HepG2 (cell line): ENCODE results near the gene NRSN2. TPM values are rescaled to one million over a fixed set of nuclear protein-coding genes. Genes with fewer than 3 reads are reported as not detected.
A peak's percentile ranks its signal among the peaks of the same experiment; 100 is the strongest.

Experiments used
- ADNP ChIP-seq: sonication (generic); formaldehyde crosslinking; IDR thresholded peaks from 2 replicates; pipeline ENCODE4 v1.4.0; 2020; ENCODE audit warnings: missing genetic modification reagents
- BRCA1 ChIP-seq: sonication (generic); formaldehyde crosslinking; IDR thresholded peaks from 2 replicates; pipeline ENCODE4 v1.4.0; 2020; ENCODE audit warnings: missing genetic modification reagents
- DMAP1 ChIP-seq: IDR thresholded peaks from 2 replicates; pipeline ENCODE4 v1.6.1; 2016
- DNMT1 ChIP-seq: sonication (generic); formaldehyde crosslinking; IDR thresholded peaks from 2 replicates; pipeline ENCODE4 v1.5.1; 2020; ENCODE audit warnings: mild to moderate bottlenecking, missing genetic modification reagents
- FOXA1 ChIP-seq, 2 experiments: fragments of 450-650 bp in 1 of 2; sonication (generic) in 1 of 2; formaldehyde crosslinking in 1 of 2; IDR thresholded peaks; 2 replicates each; pipeline versions ENCODE4 v1.4.0 to v1.6.1; 2016 to 2020; ENCODE audit warnings: missing genetic modification reagents in 1 of 2
- GATA4 ChIP-seq: sonication (generic); IDR thresholded peaks from 2 replicates; pipeline ENCODE4 v1.6.1; 2016; ENCODE audit warnings: antibody characterized with exemption, low read depth, borderline replicate concordance
- KAT7 ChIP-seq: IDR thresholded peaks from 2 replicates; pipeline ENCODE4 v1.6.1; 2018; ENCODE audit warnings: borderline replicate concordance, missing compliant biosample characterization
- TSC22D2 ChIP-seq: sonication (generic); formaldehyde crosslinking; IDR thresholded peaks from 2 replicates; pipeline ENCODE4 v1.5.1; 2020; ENCODE audit warnings: missing genetic modification reagents, mild to moderate bottlenecking, borderline replicate concordance
- UBTF ChIP-seq: sonication (generic); formaldehyde crosslinking; IDR thresholded peaks from 2 replicates; pipeline ENCODE4 v1.4.0; 2020; ENCODE audit warnings: mild to moderate bottlenecking, missing genetic modification reagents
- ZBTB21 ChIP-seq: sonication (generic); formaldehyde crosslinking; IDR thresholded peaks from 2 replicates; pipeline ENCODE4 v1.4.0; 2020; ENCODE audit warnings: missing genetic modification reagents
- ZNF256 ChIP-seq: sonication (generic); formaldehyde crosslinking; conservative IDR thresholded peaks from 2 replicates; pipeline ENCODE4 v1.4.0; 2020; ENCODE audit warnings: missing genetic modification reagents
- ZNF260 ChIP-seq: sonication (generic); formaldehyde crosslinking; IDR thresholded peaks from 2 replicates; pipeline ENCODE4 v1.4.0; 2020; ENCODE audit warnings: missing genetic modification reagents, low read depth, mild to moderate bottlenecking, borderline replicate concordance
- ZNF550 ChIP-seq: sonication (generic); formaldehyde crosslinking; IDR thresholded peaks from 2 replicates; pipeline ENCODE4 v1.4.0; 2020; ENCODE audit warnings: mild to moderate bottlenecking, missing genetic modification reagents, borderline replicate concordance
- ZNF720 ChIP-seq: sonication (generic); formaldehyde crosslinking; IDR thresholded peaks from 2 replicates; pipeline ENCODE4 v1.4.0; 2020; ENCODE audit warnings: missing genetic modification reagents
- polyA plus RNA-seq, 8 experiments: library from polyadenylated mRNA; depleted of rRNA in 3 of 8; stranded (reverse) in 7 of 8; unstranded in 1 of 8; fragments of >200 nt; fragmentation: Illumina TruSeq in 4 of 8; extraction: Trizol in 4 of 8; gene quantifications; 2 replicates each; pipeline versions ENCODE4 v1.2.1 to v1.2.3, GENCODE V29; 2011 to 2016; ENCODE audit warnings: low read depth in 4 of 8, missing spikeins in 1 of 8, mixed read lengths in 1 of 8; ENCODE audit not compliant: insufficient read depth in 1 of 8
- total RNA-seq, 5 experiments: library from RNA; depleted of rRNA; stranded (reverse); fragments of >200 nt; fragmentation: Illumina TruSeq; extraction: Trizol; gene quantifications; 2 replicates each; pipeline ENCODE4 v1.2.3, GENCODE V29; 2016; ENCODE audit warnings: low read depth in 1 of 5
- TF ChIP-seq, protein P1 (sequence below): sonication (generic); formaldehyde crosslinking; IDR thresholded peaks from 2 replicates; pipeline ENCODE4 v1.4.0; 2020; ENCODE audit warnings: low read depth, missing genetic modification reagents
- TF ChIP-seq, protein P2 (sequence below): sonication (generic); formaldehyde crosslinking; IDR thresholded peaks from 2 replicates; pipeline ENCODE4 v1.4.0; 2020; ENCODE audit warnings: missing genetic modification reagents

NRSN2 gene
- total and polyA plus RNA-seq, 2 of the 13 experiments (the other 11 are each of a cell fraction or from before 2014, with no cell fraction given), result 32.3 to 49.4 TPM

DNA sequence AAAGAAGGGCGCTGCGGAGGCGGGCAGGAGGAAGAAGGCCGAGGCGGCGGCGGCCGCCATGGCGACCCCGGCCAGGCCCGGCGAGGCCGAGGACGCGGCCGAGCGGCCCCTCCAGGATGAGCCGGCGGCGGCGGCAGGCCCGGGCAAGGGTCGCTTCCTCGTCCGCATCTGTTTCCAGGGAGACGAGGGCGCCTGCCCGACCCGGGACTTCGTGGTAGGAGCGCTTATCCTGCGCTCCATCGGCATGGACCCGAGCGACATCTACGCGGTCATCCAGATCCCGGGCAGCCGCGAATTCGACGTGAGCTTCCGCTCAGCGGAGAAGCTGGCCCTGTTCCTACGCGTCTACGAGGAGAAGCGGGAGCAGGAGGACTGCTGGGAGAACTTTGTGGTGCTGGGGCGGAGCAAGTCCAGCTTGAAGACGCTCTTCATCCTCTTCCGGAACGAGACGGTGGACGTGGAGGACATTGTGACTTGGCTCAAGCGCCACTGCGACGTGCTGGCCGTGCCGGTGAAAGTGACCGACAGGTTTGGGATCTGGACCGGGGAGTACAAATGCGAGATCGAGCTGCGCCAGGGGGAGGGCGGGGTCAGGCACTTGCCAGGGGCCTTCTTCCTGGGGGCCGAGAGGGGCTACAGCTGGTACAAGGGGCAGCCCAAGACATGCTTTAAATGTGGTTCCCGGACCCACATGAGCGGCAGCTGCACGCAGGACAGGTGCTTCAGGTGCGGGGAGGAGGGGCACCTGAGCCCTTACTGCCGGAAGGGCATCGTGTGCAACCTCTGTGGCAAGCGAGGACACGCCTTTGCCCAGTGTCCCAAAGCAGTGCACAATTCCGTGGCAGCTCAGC is 48.8 kb upstream of the NRSN2 start (continued):
- TF ChIP-seq TSC22D2 (CRISPR knock-in tag) (peak; percentile 70; the same call in 1 of the 2 replicates), ZNF256 (CRISPR knock-in tag) (peak; percentile 38; the same call in 1 of the 2 replicates), KAT7 (peak; percentile 92; the same call in 1 of the 2 replicates), DMAP1 (CRISPR knock-in tag) (peak; percentile 29; the same call in 1 of the 2 replicates), UBTF (peak; percentile 87), GATA4 (0 out of 2 replicates have a peak, but pooled peaks have one; percentile 34), ADNP (CRISPR knock-in tag) (no peak), ZNF550 (peak; percentile 23), DNMT1 (CRISPR knock-in tag) (0 out of 2 replicates have a peak, but pooled peaks have one; percentile 16), ZNF720 (CRISPR knock-in tag) (peak; percentile 80; the same call in 1 of the 2 replicates), ZBTB21 (0 out of 2 replicates have a peak, but pooled peaks have one; percentile 17), ZNF260 (no peak), FOXA1 (IDR thresholded peaks at IDR 0.05) (no peak), FOXA1 (CRISPR knock-in tag; IDR thresholded peaks at IDR 0.05) (0 out of 2 replicates have a peak, but pooled peaks have one; percentile 6), BRCA1 (no peak)
- TF ChIP-seq, protein P1, sequence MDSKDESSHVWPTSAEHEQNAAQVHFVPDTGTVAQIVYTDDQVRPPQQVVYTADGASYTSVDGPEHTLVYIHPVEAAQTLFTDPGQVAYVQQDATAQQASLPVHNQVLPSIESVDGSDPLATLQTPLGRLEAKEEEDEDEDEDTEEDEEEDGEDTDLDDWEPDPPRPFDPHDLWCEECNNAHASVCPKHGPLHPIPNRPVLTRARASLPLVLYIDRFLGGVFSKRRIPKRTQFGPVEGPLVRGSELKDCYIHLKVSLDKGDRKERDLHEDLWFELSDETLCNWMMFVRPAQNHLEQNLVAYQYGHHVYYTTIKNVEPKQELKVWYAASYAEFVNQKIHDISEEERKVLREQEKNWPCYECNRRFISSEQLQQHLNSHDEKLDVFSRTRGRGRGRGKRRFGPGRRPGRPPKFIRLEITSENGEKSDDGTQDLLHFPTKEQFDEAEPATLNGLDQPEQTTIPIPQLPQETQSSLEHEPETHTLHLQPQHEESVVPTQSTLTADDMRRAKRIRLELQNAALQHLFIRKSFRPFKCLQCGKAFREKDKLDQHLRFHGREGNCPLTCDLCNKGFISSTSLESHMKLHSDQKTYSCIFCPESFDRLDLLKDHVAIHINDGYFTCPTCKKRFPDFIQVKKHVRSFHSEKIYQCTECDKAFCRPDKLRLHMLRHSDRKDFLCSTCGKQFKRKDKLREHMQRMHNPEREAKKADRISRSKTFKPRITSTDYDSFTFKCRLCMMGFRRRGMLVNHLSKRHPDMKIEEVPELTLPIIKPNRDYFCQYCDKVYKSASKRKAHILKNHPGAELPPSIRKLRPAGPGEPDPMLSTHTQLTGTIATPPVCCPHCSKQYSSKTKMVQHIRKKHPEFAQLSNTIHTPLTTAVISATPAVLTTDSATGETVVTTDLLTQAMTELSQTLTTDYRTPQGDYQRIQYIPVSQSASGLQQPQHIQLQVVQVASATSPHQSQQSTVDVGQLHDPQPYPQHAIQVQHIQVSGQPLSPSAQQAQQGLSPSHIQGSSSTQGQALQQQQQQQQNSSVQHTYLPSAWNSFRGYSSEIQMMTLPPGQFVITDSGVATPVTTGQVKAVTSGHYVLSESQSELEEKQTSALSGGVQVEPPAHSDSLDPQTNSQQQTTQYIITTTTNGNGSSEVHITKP (CRISPR knock-in tag), result 0 out of 2 replicates have a peak, but pooled peaks have one; percentile 14
- TF ChIP-seq, protein P2, sequence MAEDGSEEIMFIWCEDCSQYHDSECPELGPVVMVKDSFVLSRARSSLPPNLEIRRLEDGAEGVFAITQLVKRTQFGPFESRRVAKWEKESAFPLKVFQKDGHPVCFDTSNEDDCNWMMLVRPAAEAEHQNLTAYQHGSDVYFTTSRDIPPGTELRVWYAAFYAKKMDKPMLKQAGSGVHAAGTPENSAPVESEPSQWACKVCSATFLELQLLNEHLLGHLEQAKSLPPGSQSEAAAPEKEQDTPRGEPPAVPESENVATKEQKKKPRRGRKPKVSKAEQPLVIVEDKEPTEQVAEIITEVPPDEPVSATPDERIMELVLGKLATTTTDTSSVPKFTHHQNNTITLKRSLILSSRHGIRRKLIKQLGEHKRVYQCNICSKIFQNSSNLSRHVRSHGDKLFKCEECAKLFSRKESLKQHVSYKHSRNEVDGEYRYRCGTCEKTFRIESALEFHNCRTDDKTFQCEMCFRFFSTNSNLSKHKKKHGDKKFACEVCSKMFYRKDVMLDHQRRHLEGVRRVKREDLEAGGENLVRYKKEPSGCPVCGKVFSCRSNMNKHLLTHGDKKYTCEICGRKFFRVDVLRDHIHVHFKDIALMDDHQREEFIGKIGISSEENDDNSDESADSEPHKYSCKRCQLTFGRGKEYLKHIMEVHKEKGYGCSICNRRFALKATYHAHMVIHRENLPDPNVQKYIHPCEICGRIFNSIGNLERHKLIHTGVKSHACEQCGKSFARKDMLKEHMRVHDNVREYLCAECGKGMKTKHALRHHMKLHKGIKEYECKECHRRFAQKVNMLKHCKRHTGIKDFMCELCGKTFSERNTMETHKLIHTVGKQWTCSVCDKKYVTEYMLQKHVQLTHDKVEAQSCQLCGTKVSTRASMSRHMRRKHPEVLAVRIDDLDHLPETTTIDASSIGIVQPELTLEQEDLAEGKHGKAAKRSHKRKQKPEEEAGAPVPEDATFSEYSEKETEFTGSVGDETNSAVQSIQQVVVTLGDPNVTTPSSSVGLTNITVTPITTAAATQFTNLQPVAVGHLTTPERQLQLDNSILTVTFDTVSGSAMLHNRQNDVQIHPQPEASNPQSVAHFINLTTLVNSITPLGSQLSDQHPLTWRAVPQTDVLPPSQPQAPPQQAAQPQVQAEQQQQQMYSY (CRISPR knock-in tag), result no peak; the same call in 1 of the 2 replicates
